HG03039 (cell line): Measurements from ENCODE around the gene PRRT1.

Source experiments
- ATAC-seq: cut with Tn5 transposase; IDR thresholded peaks from one replicate; pipeline ENCODE4 v1.9.1; 2021; ENCODE audit warnings: mild to moderate bottlenecking, moderate library complexity; ENCODE audit not compliant: unreplicated experiment

PRRT1 gene

GRCh38 chr6:32127717-32128592 lies 23.8 kb downstream of the PRRT1 start, which contains the start of gene ATF6B:
TSS of gene ATF6B (minus strand) at chr6:32128246. CDS start at chr6:32128207, 39 bp downstream.
- peak; percentile 81 for ATAC-seq

GRCh38 chr6:32127409-32127716 lies 24.4 kb downstream of the PRRT1 start:
- ATAC-seq = no peak

- no peak for ATAC-seq
Observed at GRCh38 chr6:32126880-32127279, 24.9 kb downstream of the PRRT1 start.

GRCh38 chr6:32123681-32124080 lies 28.1 kb downstream of the PRRT1 start:
- ATAC-seq = no peak

GRCh38 chr6:32120573-32121059 lies 31.1 kb downstream of the PRRT1 start:
- ATAC-seq = no peak

GRCh38 chr6:32118782-32119628 lies 32.7 kb downstream of the PRRT1 start:
- no peak for ATAC-seq

- no peak for ATAC-seq
Observed at GRCh38 chr6:32117461-32117860, 34.3 kb downstream of the PRRT1 start.

GRCh38 chr6:32116674-32117073 lies 35.1 kb downstream of the PRRT1 start:
- no peak for ATAC-seq

- ATAC-seq = no peak
Observed at GRCh38 chr6:32115623-32116022, 36.1 kb downstream of the PRRT1 start.

- no peak for ATAC-seq
Observed at GRCh38 chr6:32114796-32115195, 36.9 kb downstream of the PRRT1 start.

- no peak for ATAC-seq
Observed at GRCh38 chr6:32113386-32114352, 38.1 kb downstream of the PRRT1 start.

- ATAC-seq = no peak
Observed at GRCh38 chr6:32112431-32112980, 39.2 kb downstream of the PRRT1 start.

GRCh38 chr6:32111424-32112066 lies 40.2 kb downstream of the PRRT1 start:
- no peak for ATAC-seq

- ATAC-seq = no peak
Observed at GRCh38 chr6:32110632-32111031, 41.1 kb downstream of the PRRT1 start.

GRCh38 chr6:32109765-32110160 lies 42.0 kb downstream of the PRRT1 start:
- ATAC-seq = no peak

- no peak for ATAC-seq
Observed at GRCh38 chr6:32109114-32109764, 42.5 kb downstream of the PRRT1 start, which contains the start of gene TNXB. TSS of gene TNXB (minus strand) at chr6:32109338. CDS start at chr6:32098198, 11,140 bp downstream.

- ATAC-seq = no peak
Observed at GRCh38 chr6:32108727-32109113, 43.0 kb downstream of the PRRT1 start.

GRCh38 chr6:32108094-32108627 lies 43.6 kb downstream of the PRRT1 start:
- ATAC-seq = no peak

GRCh38 chr6:32107406-32107805 lies 44.3 kb downstream of the PRRT1 start:
- no peak for ATAC-seq
